Measurements from ENCODE around the gene RSRP1. TPM values are rescaled to one million over a fixed set of nuclear protein-coding genes. Genes with fewer than 3 reads are reported as not detected.
A peak's percentile ranks its signal among the peaks of the same experiment; 100 is the strongest.

Gene RSRP1
- polyA plus RNA-seq, 10 donors, result 39.9 to 111 (median 58.1) TPM

GRCh38 chr1:25222606-25223005 lies 24.6 kb downstream of the RSRP1 start:
- DNase-seq, result no peak

GRCh38 chr1:25220666-25221065 lies 26.6 kb downstream of the RSRP1 start:
- no peak for DNase-seq

- no peak for DNase-seq
These were observed 27.5 kb downstream of the RSRP1 start for GRCh38 chr1:25219661-25220251.

GRCh38 chr1:25217598-25218232 lies 29.5 kb downstream of the RSRP1 start:
- DNase-seq, result peak in 1 of 3 donors; percentile 13

GRCh38 chr1:25217015-25217414 lies 30.2 kb downstream of the RSRP1 start:
- DNase-seq, result no peak

GRCh38 chr1:25216123-25216522 lies 31.1 kb downstream of the RSRP1 start:
- DNase-seq, result no peak

GRCh38 chr1:25212725-25213124 lies 34.5 kb downstream of the RSRP1 start:
- no peak for DNase-seq

- DNase-seq, result no peak
These were observed 36.5 kb downstream of the RSRP1 start for GRCh38 chr1:25210728-25211127.

GRCh38 chr1:25209516-25209915 lies 37.7 kb downstream of the RSRP1 start:
- no peak for DNase-seq

- DNase-seq, result no peak
These were observed 38.6 kb downstream of the RSRP1 start for GRCh38 chr1:25208561-25209222.

- no peak for DNase-seq
These were observed 39.2 kb downstream of the RSRP1 start for GRCh38 chr1:25208092-25208491.

- no peak for DNase-seq
These were observed 41.1 kb downstream of the RSRP1 start for GRCh38 chr1:25206201-25206600.

GRCh38 chr1:25205786-25206185 lies 41.5 kb downstream of the RSRP1 start:
- DNase-seq, result peak in 1 of 3 donors; percentile 47

- peak; percentile 55 to 72 (median 68) for DNase-seq
These were observed 42.3 kb downstream of the RSRP1 start for GRCh38 chr1:25204797-25205480.

- no peak for DNase-seq
These were observed 46.2 kb downstream of the RSRP1 start for GRCh38 chr1:25201006-25201405.

- peak in 2 of 3 donors; percentile 42 to 70 for DNase-seq
These were observed 47.2 kb downstream of the RSRP1 start for GRCh38 chr1:25199819-25200620.

- DNase-seq, result peak in 2 of 3 donors; percentile 28 to 58
These were observed 48.5 kb downstream of the RSRP1 start for GRCh38 chr1:25198663-25199252.

- peak in 1 of 3 donors; percentile 25 for DNase-seq
These were observed 49.1 kb downstream of the RSRP1 start for GRCh38 chr1:25197982-25198662.

GRCh38 chr1:25197235-25197975 lies 49.8 kb downstream of the RSRP1 start:
- peak in 1 of 3 donors; percentile 11 for DNase-seq

GRCh38 chr1:25196830-25197229 lies 50.4 kb downstream of the RSRP1 start:
- DNase-seq, result no peak

All from muscle of back (tissue), 11 donors.